ENCODE data around the gene KCNB1.

GRCh38 chr20:49482621-49483017, at the start of gene KCNB1:
- TF ChIP-seq CTCF (IDR thresholded peaks at IDR 0.05; ENCODE audit: insufficient read depth, low read length) (no peak), POLR2AphosphoS5 (IDR thresholded peaks at IDR 0.05; ENCODE audit: low read depth) (no peak)

Measured in HL-60 (cell line).